Testis (tissue), 3 donors: ENCODE data around the gene HLA-DMB. TPM values are rescaled to one million over a fixed set of nuclear protein-coding genes. Genes with fewer than 3 reads are reported as not detected.
"Not testable (repeated sequence)": the region's sequence is repeated elsewhere in the genome, so short reads cannot be mapped to it uniquely, and the experiment has no call there.

Experiments used
- DNase-seq: peaks from one replicate; pipeline ENCODE4 v3.0.0-alpha.2; 2019
- H3K27ac ChIP-seq, 2 donors: fragments of 200-600 bp; sonication (generic); one replicate each; pipeline ENCODE4 v1.5.1; 2019
- H3K27me3 ChIP-seq: fragments of 200-600 bp; sonication (generic); one replicate; pipeline ENCODE4 v1.5.1; 2019
- H3K36me3 ChIP-seq: fragments of 200-600 bp; sonication (generic); one replicate; pipeline ENCODE4 v1.5.1; 2017; ENCODE audit warnings: low read depth; ENCODE audit errors: missing control alignments
- H3K4me1 ChIP-seq: fragments of 200-600 bp; sonication (generic); one replicate; pipeline ENCODE4 v1.5.1; 2019
- H3K4me3 ChIP-seq, 2 donors: fragments of 200-600 bp; sonication (generic); one replicate each; pipeline ENCODE4 v1.5.1; 2017 to 2019
- H3K9me3 ChIP-seq: fragments of 200-600 bp; sonication (generic); one replicate; pipeline ENCODE4 v1.5.1; 2017
- POLR2A ChIP-seq: fragments of 450-650 bp; IDR thresholded peaks from one replicate; pipeline ENCODE4 v1.6.1; 2017; ENCODE audit warnings: antibody characterized with exemption, mild to moderate bottlenecking, moderate library complexity
- WGBS, 2 donors: methylation state at CpG; one replicate each; pipeline ENCODE4 v1.1.5; 2018; 5-methylcytosine and 5-hydroxymethylcytosine counted together
- intact Hi-C: fragments of 100-400 bp; cut with DNase I; formaldehyde crosslinking; loops from one replicate; pipeline ENCODE4 v1.15.1; 2023; ENCODE audit warnings: low total_unique reads
- polyA plus RNA-seq: library from polyadenylated mRNA; stranded (reverse); fragments of 350-450 nt; fragmentation: Illumina TruSeq; extraction: RNeasy Lipid Tissue Mini Kit (QIAGEN cat#74804); gene quantifications from one replicate; pipeline ENCODE4 v1.2.3, GENCODE V29; 2014; ENCODE audit warnings: low read depth, low replicate concordance; ENCODE audit not compliant: insufficient read depth
- total RNA-seq, 2 donors: library from RNA; depleted of rRNA; stranded (reverse); fragments of >200 nt; gene quantifications; one replicate each; pipeline ENCODE4 v1.2.3, GENCODE V29; 2016
- TF ChIP-seq, protein P1 (sequence below), 3 experiments: fragments of 450-650 bp in 2 of 3; fragments of 200-600 bp in 1 of 3; sonication (generic) in 1 of 3; IDR thresholded peaks; one replicate each; pipeline ENCODE4 v1.5.1; 2016 to 2019; ENCODE audit warnings: antibody characterized with exemption in 3 of 3, mild to moderate bottlenecking in 2 of 3, moderate library complexity in 1 of 3

HLA-DMB gene
- total and polyA plus RNA-seq, 3 donors from 2014 or later = 4.9 to 46.1 (median 6.0) TPM

- no peak for DNase-seq
- no peak overlapping the region for H3K27ac ChIP-seq
- no peak overlapping the region for H3K4me3 ChIP-seq
- H3K4me1 ChIP-seq = no peaks in the 10 kb centered on the region
- no peak for TF ChIP-seq POLR2A
- TF ChIP-seq, protein P1, sequence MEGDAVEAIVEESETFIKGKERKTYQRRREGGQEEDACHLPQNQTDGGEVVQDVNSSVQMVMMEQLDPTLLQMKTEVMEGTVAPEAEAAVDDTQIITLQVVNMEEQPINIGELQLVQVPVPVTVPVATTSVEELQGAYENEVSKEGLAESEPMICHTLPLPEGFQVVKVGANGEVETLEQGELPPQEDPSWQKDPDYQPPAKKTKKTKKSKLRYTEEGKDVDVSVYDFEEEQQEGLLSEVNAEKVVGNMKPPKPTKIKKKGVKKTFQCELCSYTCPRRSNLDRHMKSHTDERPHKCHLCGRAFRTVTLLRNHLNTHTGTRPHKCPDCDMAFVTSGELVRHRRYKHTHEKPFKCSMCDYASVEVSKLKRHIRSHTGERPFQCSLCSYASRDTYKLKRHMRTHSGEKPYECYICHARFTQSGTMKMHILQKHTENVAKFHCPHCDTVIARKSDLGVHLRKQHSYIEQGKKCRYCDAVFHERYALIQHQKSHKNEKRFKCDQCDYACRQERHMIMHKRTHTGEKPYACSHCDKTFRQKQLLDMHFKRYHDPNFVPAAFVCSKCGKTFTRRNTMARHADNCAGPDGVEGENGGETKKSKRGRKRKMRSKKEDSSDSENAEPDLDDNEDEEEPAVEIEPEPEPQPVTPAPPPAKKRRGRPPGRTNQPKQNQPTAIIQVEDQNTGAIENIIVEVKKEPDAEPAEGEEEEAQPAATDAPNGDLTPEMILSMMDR (IDR thresholded peaks at IDR 0.05) = no peak
- H3K36me3 ChIP-seq = no peaks in the 10 kb centered on the region
- intact Hi-C loops = no loop called here
- H3K27me3 ChIP-seq = no peaks in the 10 kb centered on the region
- no peaks in the 10 kb centered on the region for H3K9me3 ChIP-seq
These were observed 6.1 kb upstream of the HLA-DMB start for GRCh38 chr6:32946893-32947292.

DNA sequence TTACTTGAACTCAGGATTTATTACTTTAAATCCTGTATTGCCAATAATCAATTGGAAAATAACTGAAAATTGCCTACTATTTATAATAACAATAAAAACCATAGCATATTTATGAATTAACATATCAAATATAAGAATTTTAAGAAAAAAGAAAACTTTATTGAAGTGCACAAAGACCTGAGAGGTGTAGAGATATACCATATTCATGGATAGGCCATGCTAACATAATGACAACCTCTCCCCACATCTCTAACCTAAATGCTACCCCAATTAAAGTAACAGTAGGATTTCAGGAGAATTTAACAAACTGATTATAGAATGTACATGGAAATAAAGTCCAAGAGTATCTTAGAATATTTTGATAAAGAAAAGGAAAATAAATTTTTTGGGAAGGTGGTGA, 5.1 kb upstream of the HLA-DMB start:
- DNase-seq = no peak
- intact Hi-C loops = no loop called here
- no peaks in the 10 kb centered on the region for H3K9me3 ChIP-seq
- H3K36me3 ChIP-seq = no peaks in the 10 kb centered on the region
- TF ChIP-seq, protein P1 (IDR thresholded peaks at IDR 0.05) = no peak
- TF ChIP-seq POLR2A = no peak
- no peaks in the 10 kb centered on the region for H3K4me1 ChIP-seq
- H3K4me3 ChIP-seq = no peak overlapping the region
- H3K27ac ChIP-seq = no peak overlapping the region
- H3K27me3 ChIP-seq = no peaks in the 10 kb centered on the region

- WGBS, 2 donors = 85 to 86% methylated on average over 9 of the region's 9 CpGs
- DNase-seq = no peak
- no peaks in the 10 kb centered on the region for H3K9me3 ChIP-seq
- intact Hi-C loops = no loop called here
- H3K27ac ChIP-seq = no peak overlapping the region
- H3K27me3 ChIP-seq = no peaks in the 10 kb centered on the region
- H3K36me3 ChIP-seq = no peaks in the 10 kb centered on the region
- no peak overlapping the region for H3K4me3 ChIP-seq
- H3K4me1 ChIP-seq = peaks cover 3% of the 10 kb centered on the region
- TF ChIP-seq POLR2A = no peak
- TF ChIP-seq, protein P1 (IDR thresholded peaks at IDR 0.05) = no peak
These were observed 4.4 kb upstream of the HLA-DMB start for GRCh38 chr6:32945108-32945760.

GRCh38 chr6:32943864-32944649, 3.2 kb upstream of the HLA-DMB start:
- no peak for DNase-seq
- TF ChIP-seq, protein P1 (IDR thresholded peaks at IDR 0.05) = no peak
- no peak for TF ChIP-seq POLR2A
- 72 to 86% methylated on average over 4 of the region's 4 CpGs for WGBS, 2 donors
- peaks cover 3% of the 10 kb centered on the region for H3K4me1 ChIP-seq
- H3K27ac ChIP-seq = peak overlapping the region in 1 of 2 donors; percentile 8
- H3K9me3 ChIP-seq = no peaks in the 10 kb centered on the region
- intact Hi-C loops = no loop called here
- H3K36me3 ChIP-seq = no peaks in the 10 kb centered on the region
- no peaks in the 10 kb centered on the region for H3K27me3 ChIP-seq
- H3K4me3 ChIP-seq = no peak overlapping the region

DNA sequence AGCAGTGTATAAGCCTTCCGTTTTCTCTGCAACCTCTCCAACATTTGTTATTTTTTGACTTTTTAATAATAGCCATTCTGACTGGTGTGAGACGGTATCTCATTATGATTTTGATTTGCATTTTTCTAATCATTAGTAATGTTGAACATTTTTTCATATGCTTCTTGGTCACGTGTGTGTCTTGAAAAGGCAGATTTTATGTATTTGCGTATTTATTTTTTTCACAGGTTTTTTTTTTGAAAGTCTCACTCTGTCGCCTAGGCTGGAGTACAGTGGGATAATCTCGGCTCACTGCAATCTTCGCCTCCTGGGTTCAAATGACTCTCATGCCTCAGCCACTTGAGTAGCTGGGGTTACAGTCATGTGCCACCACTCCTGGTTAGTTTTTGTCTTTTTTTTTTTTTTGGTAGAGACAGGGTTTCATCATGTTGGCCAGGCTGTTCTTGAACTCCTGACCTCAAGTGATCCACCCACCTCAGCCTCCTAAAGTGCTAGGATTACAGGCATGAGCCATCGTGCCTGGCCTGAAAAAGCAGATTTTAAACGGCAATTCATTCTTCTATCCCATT, 1.8 kb upstream of the HLA-DMB start:
- H3K27ac ChIP-seq, H3K9me3 ChIP-seq, DNase-seq, H3K4me1 ChIP-seq, H3K4me3 ChIP-seq, H3K36me3 ChIP-seq, intact Hi-C loops, H3K27me3 ChIP-seq: not testable (repeated sequence)
- whole genome bisulfite sequencing, 2 donors = 89 to 91% methylated on average over 9 of the region's 9 CpGs
